ENCODE results near the gene SMAP1.

SMAP1 gene

DNA sequence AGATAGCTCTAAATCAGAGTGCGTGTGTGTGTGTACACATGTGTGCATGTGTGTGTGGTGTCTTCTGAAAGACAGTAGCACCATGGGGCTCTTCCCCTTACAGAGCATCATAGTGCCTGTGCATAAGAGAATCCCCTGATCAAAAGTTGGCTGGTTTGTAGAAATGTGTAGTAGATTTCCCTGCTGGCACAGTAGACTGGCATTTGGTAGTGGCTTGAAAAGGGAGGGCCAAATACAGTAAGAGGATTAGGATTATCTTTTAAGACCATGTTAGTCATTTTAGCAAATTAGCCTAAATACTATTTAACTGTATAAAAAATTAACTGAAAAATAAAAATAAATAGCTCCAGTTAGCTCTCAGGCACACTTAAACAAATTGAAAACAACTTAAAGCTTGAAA lies 176.6 kb downstream of the SMAP1 start:
- no peak for DNase-seq

DNA sequence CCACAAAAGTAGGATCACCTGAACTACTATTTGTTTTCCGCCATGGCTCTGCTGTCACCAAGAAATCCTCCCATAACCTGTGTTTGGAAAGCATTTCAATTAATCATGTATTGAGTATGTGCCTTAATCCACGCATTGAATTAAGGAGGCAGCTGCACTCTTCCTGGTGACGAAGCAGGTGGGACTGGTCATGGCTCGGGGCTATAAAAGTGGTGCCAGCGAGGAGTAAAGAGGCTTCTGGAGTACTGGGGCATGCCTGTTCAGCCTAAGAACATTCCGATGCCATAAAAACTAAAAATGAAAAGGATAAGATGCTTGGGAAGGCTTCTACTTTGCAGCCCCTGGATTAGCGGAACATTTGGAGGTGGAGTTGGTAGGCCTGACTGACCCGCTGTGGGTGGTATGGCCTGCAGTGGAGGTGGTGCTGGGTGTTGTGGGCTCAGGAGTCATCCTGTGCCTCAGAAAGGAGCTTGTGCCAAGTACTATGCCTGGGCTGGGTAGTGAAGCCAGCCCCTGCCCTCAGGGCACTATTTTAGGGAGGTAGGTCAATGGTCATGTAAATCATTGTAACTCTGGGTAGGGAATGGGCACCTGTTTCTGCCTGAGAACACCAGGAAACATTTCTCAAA lies 178.6 kb downstream of the SMAP1 start:
- DNase-seq: no peak

DNA sequence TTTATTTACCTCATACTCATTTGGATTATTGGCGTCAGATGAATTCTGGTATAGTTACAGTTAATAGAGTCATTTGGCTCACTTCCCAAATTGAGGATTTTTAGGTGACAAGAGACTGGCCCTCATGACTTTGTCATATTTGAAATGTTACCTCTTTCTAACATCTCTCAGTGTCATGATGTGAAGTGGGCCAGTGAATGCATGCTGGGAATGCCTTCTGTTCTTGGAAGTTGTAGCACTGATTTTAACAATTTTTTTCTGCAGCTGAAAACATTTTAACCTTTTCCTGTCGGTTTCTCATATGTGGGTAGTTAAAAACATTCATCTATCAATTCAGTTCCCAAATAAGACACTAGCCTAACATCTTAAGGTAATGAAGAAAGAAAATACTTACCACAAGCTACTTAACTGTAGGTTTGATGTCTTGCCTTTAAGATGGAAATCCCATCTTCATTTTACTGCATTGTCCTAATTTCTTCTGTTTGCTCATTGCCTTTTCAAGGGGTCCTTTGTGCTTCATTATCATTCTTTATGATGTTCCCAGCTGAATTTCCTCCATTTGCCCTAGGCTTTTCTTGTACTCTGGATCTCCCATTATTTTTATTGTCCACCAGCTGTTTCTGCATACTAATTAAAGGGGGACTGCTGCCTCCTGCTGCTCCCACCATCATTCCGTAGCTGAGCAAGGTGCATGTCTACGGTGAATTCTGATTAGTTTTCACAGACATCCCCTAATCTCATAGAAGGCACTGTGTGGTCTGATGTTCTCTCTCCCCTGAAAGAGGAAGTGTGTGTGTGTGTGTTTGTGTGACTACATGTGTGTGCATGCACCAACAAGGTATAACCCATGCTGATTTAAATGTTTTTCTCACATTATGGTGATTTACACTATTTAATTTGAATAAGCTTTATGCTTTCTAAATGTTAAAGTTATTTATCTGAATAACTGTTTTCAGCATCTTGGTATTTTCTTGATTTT lies 179.7 kb downstream of the SMAP1 start:
- DNase-seq: no peak

DNA sequence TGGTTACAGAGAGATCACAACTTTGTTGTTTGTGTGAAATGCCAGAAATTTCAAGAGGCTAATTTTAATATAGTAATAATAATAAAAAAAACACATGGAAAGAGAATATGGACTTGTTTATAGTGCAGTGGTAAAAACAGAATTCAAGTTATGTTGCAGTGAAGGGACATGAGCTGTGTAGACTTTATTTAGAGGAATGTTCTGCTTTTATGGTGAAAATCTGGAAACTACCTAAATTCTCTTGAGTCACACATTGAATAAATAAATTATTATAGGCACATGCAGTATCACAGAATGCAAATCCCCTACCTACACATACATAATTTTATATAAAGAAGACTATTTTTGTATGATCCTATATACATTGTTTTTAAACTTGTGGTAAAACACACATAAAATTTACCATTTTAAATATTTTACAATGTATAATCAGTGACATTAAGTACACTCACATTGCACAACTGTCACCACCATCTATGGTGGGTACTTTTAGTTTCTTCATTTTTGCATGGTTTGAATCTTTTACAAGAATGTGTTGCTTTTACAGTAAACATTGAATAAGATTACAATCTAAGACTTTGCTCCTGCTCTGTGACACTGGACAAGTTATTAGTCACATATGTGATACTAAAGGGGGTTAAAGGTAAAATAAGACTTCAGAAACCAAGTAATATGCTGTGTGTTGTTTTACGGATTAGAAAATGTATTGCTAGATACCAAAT lies 181.8 kb downstream of the SMAP1 start:
- DNase-seq: peak in 2 of 4 experiments; percentile 26 to 33

DNA sequence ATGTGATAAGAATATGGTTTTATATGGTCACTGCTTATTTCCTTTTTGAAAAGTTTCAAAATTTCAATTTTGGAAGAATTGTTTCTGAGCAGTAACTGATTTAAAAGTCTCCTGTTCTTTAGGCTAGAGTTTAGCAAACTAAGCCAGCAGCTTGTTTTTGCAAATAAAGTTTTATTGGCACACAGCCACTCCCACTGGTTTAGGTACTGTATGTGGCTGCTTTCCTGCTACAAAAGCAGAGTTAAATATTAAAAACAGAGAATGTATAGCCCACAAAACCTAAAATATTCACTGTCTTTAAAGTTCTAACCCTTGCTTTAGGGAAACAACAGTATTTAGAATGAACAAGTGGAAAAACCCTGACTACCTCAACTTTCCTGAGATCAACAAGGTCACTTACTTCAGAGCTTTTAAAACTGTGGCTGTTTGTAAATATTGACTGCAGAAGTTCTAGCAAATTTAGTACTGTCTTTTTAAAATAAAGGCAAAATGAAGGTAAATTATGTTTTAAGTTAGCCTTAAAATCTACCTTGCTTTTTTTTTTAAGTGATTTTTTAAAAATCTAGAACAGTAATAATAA lies 185.1 kb downstream of the SMAP1 start:
- no peak for DNase-seq

DNA sequence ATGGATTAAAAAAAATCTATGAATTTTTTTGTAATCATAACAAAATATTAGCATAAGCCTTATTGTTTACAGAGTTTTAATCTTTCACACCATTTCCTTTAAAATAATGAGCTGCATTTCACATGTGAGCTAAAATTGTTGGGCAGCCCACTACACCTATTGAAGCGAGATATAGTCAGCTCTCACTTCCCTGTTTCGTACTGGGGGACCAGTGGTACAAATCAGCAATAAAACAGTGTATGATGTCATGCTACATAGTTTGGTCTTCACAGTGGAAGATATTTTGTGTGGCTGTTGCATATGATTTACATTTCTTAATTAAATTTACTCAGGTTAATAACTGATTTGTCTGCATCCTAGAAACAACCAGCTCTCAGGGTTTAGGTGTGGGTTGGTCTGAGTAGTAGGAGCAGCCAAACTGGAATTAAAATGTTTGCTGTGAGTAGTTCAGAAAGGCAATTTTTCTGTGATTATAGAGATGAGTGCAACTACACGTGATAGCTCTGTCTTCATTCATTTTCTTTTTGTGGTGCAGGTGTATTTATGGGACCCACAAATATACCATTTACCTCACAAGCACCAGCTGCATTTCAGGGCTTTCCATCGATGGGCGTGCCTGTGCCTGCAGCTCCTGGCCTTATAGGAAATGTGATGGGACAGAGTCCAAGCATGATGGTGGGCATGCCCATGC lies 189.8 kb downstream of the SMAP1 start:
- no peak for DNase-seq

DNA sequence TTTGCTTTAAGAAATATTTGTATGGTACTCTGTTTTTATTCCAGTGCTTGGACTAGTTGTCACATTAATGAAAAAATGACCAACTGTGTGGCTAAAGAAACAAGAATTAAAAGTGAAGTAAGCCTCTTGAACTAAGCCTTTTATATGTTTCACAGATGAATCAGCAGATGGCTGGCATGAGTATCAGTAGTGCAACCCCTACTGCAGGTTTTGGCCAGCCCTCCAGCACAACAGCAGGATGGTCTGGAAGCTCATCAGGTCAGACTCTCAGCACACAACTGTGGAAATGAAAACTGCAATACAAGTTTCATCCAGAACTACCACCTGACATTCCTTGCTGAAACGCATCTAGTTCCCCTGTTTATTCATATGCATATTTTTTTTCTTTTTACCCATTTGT lies 192.4 kb downstream of the SMAP1 start:
- DNase-seq: no peak

DNA sequence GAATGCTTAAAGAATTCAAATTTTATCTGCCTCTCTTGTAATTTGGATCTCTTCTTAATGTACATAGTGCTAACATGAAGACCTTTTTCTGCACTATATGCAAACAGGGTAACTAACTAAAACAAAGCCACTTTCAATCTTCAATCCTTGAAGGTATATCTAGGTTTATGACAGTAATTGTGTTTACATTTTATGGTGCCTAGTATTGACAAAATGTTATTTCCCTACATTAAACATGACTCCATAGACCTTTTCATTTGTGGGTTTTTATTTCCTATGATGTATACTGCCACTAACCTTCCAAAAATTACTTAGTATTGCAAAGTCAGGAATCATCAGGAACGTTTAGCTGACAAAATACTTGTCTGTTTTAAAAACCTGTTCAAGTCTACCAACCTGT lies 193.2 kb downstream of the SMAP1 start:
- no peak for DNase-seq

DNA sequence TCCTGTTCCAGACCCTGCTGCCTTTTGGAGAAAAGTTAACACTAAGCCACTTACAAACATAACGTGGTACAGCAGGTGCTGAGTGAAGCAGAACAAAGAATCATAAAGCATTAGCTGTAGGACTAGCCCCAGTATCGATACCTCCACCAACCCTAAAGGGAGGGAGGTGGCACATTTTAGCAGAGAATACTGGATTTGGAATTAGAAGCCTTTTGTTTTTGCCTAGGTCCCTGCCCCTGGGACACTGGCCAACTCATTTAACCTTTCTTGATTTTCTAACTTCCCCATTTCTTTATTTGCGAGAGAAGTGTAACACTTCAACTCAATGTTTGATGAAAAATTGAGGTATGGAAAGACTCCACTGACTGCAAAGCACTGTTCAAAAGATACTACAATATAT lies 195.7 kb downstream of the SMAP1 start:
- no peak for DNase-seq

DNA sequence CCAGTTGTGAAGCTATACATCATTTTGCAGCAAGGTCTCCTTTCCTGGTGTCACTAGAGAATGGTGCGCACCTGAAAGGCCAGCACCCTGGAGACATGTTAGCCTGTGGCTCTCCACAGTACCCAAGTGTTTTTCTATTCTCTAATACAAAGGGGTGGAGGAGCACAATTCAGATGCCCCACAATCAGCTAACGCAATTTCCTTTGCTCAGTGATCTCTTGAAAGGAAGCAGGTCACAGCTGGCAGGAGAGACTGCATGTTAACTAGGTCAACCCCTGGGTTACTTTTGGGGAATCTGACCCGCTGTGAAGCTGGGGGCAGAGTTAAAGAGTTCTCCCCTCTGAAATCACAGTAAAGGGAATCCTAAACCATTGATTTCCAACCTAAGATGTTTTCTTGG lies 196.7 kb downstream of the SMAP1 start:
- DNase-seq: no peak

DNA sequence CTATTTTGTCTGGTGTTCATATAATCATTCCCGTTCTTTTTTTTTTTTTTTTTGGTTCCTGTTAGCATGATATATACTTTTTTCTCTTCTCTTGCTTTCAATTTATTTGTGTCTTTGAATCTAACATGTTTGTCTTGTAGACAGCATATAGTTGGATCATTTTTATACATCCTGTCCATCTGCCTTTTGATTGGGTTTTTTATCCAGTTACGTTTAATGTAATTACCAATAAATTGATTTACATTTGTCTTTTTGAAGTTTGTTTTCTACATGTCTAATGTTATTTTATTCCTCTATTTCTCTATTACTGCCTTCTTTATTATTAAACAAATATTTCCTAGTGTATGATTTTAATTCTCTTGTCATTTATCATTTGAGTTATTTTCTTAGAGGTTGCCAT lies 204.8 kb downstream of the SMAP1 start:
- no peak for DNase-seq

DNA sequence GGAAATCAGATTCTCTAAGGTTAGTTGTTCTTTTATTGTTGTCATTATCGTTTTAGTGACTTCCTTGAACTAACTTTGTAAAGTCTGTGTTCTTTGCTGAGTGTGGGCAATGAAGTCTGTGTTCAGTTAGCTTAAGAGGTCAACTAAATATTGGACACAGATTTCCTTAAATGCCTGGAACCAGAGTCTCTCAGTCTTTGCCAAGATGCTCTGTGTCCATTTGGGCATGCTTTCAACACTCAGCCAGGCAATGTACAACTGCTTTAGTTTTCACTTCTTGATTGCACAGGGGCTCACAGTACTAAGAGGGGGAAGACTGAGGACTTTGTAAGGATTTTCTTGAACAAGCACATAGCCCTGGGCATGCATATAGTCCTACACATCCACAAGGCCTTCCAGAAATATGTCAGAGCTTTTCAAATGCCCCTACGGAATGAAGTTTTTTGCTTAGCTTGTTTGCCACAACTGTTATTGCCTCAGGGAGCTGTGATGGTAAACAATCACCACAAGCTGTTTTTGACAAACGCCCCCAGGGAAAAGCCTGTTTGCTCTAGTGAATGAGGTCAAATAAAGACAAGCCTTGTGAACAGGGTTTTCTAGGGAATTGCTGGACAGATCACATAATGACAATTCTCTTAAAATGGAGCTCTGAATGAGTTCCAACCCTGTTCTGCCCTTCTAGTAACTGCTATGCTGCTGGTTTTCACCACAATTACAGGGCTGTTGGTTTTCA lies 206.7 kb downstream of the SMAP1 start:
- DNase-seq: no peak

DNA sequence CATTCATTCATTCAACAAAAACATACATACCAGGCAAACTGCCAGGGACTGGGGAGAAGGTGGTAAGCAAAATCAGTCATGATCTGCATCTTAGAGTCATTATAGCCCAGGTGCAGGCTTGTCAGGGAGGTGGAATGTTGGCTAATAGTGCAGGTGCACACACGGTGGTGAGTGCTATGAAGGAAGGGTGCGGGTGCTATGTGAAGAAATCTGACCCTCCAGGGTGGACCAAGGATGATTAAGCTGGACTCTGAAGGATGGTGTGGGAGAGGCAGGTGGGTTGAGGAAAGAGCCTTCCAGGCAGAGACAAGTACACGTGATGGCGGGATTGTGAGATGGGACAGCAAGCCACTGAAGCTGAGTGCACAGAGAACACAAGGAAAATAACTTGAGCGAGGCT lies 211.8 kb downstream of the SMAP1 start:
- no peak for DNase-seq

DNA sequence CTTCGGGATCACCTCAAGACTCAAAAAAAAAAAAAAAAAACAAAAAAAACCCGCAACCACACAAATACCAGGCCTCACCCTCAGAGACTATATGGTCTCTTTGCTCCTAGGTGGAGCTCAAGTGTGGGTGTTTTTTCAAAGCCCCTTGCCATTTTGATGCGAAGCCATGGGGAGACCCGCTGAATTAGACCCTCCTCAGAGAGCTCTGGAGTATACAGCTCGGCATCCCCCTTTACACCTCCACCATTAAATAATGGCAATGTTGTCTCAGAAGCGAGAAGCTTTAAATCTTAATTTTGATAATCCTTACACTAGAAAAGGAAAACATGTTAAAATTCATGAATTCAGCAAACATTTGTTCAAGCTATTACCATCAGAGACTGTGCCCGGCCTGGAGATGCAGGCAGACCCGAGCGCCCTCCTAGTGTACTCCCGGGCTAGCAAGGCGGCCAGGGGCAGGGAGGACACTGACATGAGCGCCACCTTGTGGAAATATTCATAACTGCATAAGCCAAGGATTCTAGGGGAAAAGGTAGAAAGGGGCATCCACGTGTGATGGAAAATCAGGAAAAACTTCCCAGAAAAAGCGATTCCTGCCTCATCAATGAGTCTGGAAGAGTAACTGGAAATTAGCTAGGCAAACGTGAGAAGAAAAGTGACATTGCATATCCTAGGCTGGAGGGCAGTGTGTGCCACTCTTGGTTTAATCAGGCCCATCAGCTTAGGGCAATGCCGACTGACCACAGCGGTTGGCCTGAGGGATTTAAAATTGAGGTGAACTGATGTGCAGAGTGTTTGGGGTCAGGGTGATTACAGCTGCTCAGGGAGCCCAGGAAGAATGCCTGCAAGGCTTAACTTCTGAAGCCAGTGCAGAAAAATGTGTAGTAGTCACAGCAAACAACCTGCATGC lies 216.6 kb downstream of the SMAP1 start:
- peak; percentile 63 to 77 (median 75) for DNase-seq

DNA sequence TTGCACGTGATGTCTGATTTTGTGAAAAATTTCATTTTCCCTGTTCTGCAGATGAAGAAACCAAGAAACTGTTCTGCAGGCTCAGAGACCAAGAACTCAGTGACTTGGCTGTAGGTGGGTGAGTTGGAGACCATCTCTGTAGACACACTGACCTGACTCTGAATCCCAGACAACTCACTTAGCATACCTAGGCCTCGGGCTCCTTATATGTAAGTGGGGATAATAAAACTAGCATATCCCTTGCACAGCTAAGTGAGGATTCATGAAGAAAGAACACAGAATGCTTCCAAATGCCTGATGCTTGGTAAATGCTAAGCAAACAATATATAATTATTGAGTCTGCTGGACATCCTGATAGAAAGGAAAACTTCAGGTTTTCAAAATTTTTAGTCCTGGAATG lies 218.4 kb downstream of the SMAP1 start:
- DNase-seq: no peak

DNA sequence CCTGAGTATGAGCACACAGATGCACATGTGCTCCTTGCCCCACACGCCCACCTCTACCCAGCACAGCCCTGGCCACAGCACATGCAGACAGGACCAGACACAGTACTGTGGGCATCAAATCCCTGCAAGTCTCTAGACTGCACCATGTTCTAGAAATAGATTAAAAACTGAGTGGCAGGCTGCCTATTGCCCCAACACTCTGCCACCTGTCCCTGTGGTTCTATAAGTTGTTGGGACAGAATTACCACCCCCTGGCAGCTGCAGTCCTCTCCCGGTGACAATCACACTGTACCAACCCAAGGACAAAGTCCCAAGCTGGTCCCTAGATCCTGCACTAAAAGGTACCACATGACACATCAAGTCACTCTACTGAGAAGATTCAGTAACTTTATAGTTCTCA lies 219.0 kb downstream of the SMAP1 start:
- no peak for DNase-seq

DNA sequence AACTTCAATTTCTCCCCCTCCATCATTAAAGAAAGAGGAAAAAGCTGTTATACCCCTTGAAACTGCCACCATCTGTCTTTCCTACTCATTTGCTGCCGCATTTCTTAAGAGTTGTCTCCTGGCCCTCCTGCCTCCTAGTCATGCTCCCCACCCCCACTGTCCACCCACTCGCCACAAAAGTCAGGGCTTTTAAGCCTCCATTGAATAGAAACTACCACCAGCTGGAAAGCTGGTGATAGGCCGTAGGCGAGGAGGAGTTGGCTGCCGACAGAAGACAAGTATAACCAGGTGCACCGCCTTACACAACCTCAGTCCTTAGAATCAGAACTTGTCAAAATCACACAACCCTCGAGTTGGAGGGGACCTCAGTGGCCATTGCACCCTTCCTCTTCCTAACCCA lies 221.6 kb downstream of the SMAP1 start:
- no peak for DNase-seq

DNA sequence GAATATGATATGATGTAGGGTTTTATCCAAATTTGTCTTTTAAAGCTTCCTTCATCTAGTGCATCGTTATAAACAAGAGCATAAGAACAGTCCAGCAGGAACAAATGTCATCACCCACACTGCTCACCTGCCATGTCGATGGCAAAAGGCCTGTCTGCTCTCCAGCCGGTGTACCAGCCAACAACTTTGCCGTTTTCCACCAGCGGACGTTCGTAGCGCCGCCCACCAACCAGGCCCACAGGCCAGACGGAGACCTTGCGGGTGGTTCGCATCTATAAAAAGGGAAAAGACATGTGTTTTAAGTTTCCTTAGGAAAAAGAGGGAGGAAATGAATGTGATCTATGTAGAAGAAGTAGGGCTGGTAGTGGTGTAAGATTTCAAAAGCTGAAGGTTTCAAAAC lies 226.3 kb downstream of the SMAP1 start:
- no peak for DNase-seq

DNA sequence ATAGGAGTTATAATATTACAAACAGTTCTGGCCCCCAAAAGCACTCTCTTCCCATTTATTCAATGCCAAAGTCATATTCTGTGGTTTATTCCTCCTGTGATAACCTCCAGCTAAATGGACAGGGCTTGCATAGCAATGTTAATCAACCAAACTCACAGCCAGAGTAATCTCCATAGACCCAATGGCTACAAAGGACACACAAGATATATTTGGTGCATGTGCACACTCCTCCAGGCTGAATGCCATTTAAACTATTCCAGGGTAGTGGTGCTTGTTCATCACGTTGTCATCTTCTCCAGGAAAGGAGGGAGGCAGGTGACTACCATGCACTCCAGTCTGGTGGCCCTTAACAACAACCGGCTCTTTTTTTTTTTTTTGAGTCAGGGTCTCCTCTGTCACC lies 232.4 kb downstream of the SMAP1 start:
- DNase-seq: no peak

DNA sequence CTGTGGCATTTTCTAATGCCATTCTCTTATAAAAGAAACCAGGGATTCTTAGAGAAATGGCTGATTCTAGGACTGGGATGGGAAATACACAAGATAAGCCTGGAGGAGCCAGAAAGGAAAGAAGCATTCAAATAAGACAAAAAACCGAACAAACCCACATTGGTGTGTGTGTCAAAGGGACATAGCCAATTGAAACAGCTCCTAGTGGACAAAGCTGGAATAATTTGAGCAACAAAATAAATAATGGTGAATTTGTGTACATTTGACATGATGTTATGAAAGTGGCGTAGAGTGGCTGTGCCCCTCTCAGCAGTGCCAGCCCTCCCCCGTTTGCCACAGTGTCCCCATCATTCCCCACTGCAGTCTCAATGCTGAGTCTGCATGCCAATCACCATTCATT lies 233.6 kb downstream of the SMAP1 start:
- DNase-seq: no peak

Data from suppressor macrophage (primary cell).